ENCODE data around the gene FGF5. TPM values are rescaled to one million over a fixed set of nuclear protein-coding genes. Genes with fewer than 3 reads are reported as not detected.

FGF5 gene
- total RNA-seq, 1 experiment from 2014 or later, result not detected

DNA sequence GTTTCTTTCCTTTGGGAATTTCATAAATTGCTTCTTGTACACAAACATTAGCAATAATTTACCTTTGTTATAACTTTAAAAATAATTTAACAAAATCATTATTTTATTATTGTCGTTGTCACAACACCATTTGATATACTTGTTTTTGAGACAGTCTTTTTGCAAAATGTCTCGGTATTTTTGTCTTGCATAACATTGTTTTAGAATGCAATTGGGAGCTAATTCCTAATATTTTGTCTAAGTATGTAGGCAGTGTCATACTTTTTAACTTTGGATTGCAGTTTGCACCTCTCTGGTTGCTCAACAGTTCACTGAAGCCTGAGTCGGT, 68.7 kb downstream of the FGF5 start:
- no peak overlapping the region for H3K56ac ChIP-seq (ENCODE audit: insufficient read length, low read depth, low read length)
- WGBS (ENCODE audit: extremely low coverage, insufficient read length, low lambda C conversion rate), result no CpG with 5 or more reads among the region's 3 CpGs

More for the DNA sequence above, 68.7 kb downstream of the FGF5 start:
- peaks cover 8 to 9% of the 10 kb centered on the region in 2 experiments; a peak in 3 of 4 replicates for H3K4me1 Mint-ChIP-seq
- H3K9ac ChIP-seq (ENCODE audit: extremely low read depth, insufficient read length, low read length), result no peak overlapping the region
- H4K91ac ChIP-seq (ENCODE audit: insufficient read length, low read depth, low read length), result no peak overlapping the region
- H3K36me3 Mint-ChIP-seq (ENCODE audit: insufficient read depth in 1 of 3, low read depth in 3 of 3), result no peaks in the 10 kb centered on the region
- no peak overlapping the region for H2BK120ac ChIP-seq (ENCODE audit: low read depth, low read length, poor library complexity, severe bottlenecking)
- peak overlapping the region; percentile 79 for H3K4me2 ChIP-seq (ENCODE audit: insufficient read depth, insufficient read length, low read length)
- no peak overlapping the region for H3K14ac ChIP-seq (ENCODE audit: insufficient read depth, low read length)
- H3K9me3 Mint-ChIP-seq, result no peaks in the 10 kb centered on the region
- no peak overlapping the region for H4K8ac ChIP-seq (replicated peaks; ENCODE audit: insufficient read length, low read depth, low read length)
- H3K79me1 ChIP-seq (ENCODE audit: insufficient read depth, low read depth, low read length, poor library complexity, severe bottlenecking), result no peaks in the 10 kb centered on the region
- no peak overlapping the region for H2AK5ac ChIP-seq (ENCODE audit: insufficient read length, low read length)
- H3T11ph ChIP-seq (ENCODE audit: low read length), result no peak overlapping the region
- H2BK20ac ChIP-seq (ENCODE audit: low read depth, low read length, poor library complexity, severe bottlenecking), result no peak overlapping the region
- H3K4me3 Mint-ChIP-seq, result peak overlapping the region; percentile 80 to 87
- no peaks in the 10 kb centered on the region for H3K79me2 ChIP-seq (ENCODE audit: insufficient read depth, low read length)
- H2BK12ac ChIP-seq (ENCODE audit: insufficient read length, low read depth, low read length), result no peak overlapping the region
- no peaks in the 10 kb centered on the region for H4K20me1 ChIP-seq (ENCODE audit: control insufficient read depth, insufficient read depth, insufficient read length)
- TF ChIP-seq, protein P1, sequence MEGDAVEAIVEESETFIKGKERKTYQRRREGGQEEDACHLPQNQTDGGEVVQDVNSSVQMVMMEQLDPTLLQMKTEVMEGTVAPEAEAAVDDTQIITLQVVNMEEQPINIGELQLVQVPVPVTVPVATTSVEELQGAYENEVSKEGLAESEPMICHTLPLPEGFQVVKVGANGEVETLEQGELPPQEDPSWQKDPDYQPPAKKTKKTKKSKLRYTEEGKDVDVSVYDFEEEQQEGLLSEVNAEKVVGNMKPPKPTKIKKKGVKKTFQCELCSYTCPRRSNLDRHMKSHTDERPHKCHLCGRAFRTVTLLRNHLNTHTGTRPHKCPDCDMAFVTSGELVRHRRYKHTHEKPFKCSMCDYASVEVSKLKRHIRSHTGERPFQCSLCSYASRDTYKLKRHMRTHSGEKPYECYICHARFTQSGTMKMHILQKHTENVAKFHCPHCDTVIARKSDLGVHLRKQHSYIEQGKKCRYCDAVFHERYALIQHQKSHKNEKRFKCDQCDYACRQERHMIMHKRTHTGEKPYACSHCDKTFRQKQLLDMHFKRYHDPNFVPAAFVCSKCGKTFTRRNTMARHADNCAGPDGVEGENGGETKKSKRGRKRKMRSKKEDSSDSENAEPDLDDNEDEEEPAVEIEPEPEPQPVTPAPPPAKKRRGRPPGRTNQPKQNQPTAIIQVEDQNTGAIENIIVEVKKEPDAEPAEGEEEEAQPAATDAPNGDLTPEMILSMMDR (conservative IDR thresholded peaks at IDR 0.05), result no peak
- peaks cover 4% of the 10 kb centered on the region for H3K23me2 ChIP-seq (ENCODE audit: insufficient read length, low read depth, low read length, poor library complexity, severe bottlenecking)
- H3K4ac ChIP-seq (ENCODE audit: low read depth, low read length), result no peak overlapping the region
- no peaks in the 10 kb centered on the region; the same call in 1 of the 2 replicates for H3K27me3 ChIP-seq (ENCODE audit: insufficient read depth, low read length)
- H2BK15ac ChIP-seq (ENCODE audit: low read depth, low read length), result no peak overlapping the region
- no peaks in the 10 kb centered on the region for H3K4me1 ChIP-seq (ENCODE audit: insufficient read depth, low read length)
- peaks cover 27% of the 10 kb centered on the region for H3K27me3 Mint-ChIP-seq (ENCODE audit: low read depth)
- no peak overlapping the region for H3K27ac Mint-ChIP-seq
- H2BK5ac ChIP-seq (ENCODE audit: insufficient read length, low read length), result no peak overlapping the region
- H3K27ac ChIP-seq (ENCODE audit: insufficient read length, low read depth, low read length), result no peak overlapping the region
- no peaks in the 10 kb centered on the region for H3K9me3 ChIP-seq (ENCODE audit: control insufficient read depth, low read depth, low read length)
- H3K18ac ChIP-seq (ENCODE audit: insufficient read length, low read depth, low read length), result no peak overlapping the region
- H4K5ac ChIP-seq (ENCODE audit: insufficient read length, low read depth, low read length), result no peak overlapping the region
- no peak overlapping the region for H3K23ac ChIP-seq (ENCODE audit: insufficient read length, low read depth, low read length)
- no peak for DNase-seq
- H2AFZ ChIP-seq (ENCODE audit: low read length), result no peak overlapping the region
